Measurements from ENCODE around the gene LCNL1. TPM values are rescaled to one million over a fixed set of nuclear protein-coding genes. Genes with fewer than 3 reads are reported as not detected.

Gene LCNL1
- total RNA-seq, 1 donor from 2014 or later: 11.7 TPM

GRCh38 chr9:137034709-137035506, 52.1 kb downstream of the LCNL1 start:
- Histone ChIP-seq H3K36me3 (peaks cover 18% of the 10 kb centered on the region), H3K9me3 (replicated peaks) (no peaks in the 10 kb centered on the region), H3K27me3 (ENCODE audit: low read depth) (no peaks in the 10 kb centered on the region), H3K4me3 (peak overlapping the region; percentile 25), H3K27ac (replicated peaks) (peak overlapping the region; percentile 36), H3K4me1 (peaks cover 16% of the 10 kb centered on the region)
- peak; percentile 77 for DNase-seq
- peak; percentile 93 for TF ChIP-seq CTCF (IDR thresholded peaks at IDR 0.05; ENCODE audit: borderline replicate concordance)
- intact Hi-C loops (cut with micrococcal nuclease): loop anchor here (5.0 kb wide), 1 partner anchor 248 kb away; no protein-coding TSS in a partner anchor

Other genes starting within 250 kb of the LCNL1 start
- 9.6 TPM for gene LCN10, start 240.1 kb upstream of the LCNL1 start, total RNA-seq
- gene LCN6, start 234.5 kb upstream of the LCNL1 start, total RNA-seq: 14.6 TPM
- gene LCN8, start 224.8 kb upstream of the LCNL1 start, total RNA-seq: not detected
- 0.41 TPM for gene LCN15, start 218.5 kb upstream of the LCNL1 start, total RNA-seq
- gene TMEM141, start 191.6 kb upstream of the LCNL1 start, total RNA-seq: 71.4 TPM
- 2.1 TPM for gene CCDC183, start 186.7 kb upstream of the LCNL1 start, total RNA-seq
- gene RABL6, start 175.0 kb upstream of the LCNL1 start, total RNA-seq: 64.1 TPM
- gene AJM1, start 140.5 kb upstream of the LCNL1 start, total RNA-seq: 7.7 TPM
- 349 TPM for gene PHPT1, start 133.6 kb upstream of the LCNL1 start, total RNA-seq
- 13.4 TPM for gene MAMDC4, start 130.6 kb upstream of the LCNL1 start, total RNA-seq
- 318 TPM for gene EDF1, start 116.7 kb upstream of the LCNL1 start, total RNA-seq
- gene TRAF2, start 96.5 kb upstream of the LCNL1 start, total RNA-seq: 10.0 TPM
- 157 TPM for gene FBXW5, start 38.3 kb upstream of the LCNL1 start, total RNA-seq
- 3.6 TPM for gene C8G, start 37.8 kb upstream of the LCNL1 start, total RNA-seq
- 7.8 TPM for gene LCN12, start 30.7 kb upstream of the LCNL1 start, total RNA-seq
- gene PTGDS, start 5.5 kb upstream of the LCNL1 start, total RNA-seq: 3,579 TPM
- 19.8 TPM for gene PAXX, start 9.4 kb downstream of the LCNL1 start, total RNA-seq
- 1.6 TPM for gene CLIC3, start 13.6 kb downstream of the LCNL1 start, total RNA-seq
- 29.9 TPM for gene ABCA2, start 45.2 kb downstream of the LCNL1 start, total RNA-seq
- gene FUT7, start 49.1 kb downstream of the LCNL1 start, total RNA-seq: not detected
- 63.9 TPM for gene NPDC1, start 63.2 kb downstream of the LCNL1 start, total RNA-seq
- gene ENTPD2, start 71.1 kb downstream of the LCNL1 start, total RNA-seq: 1.5 TPM
- gene SAPCD2, start 87.6 kb downstream of the LCNL1 start, total RNA-seq: 0.25 TPM
- gene UAP1L1, start 94.5 kb downstream of the LCNL1 start, total RNA-seq: 11.5 TPM
- 20.6 TPM for gene MAN1B1, start 104.0 kb downstream of the LCNL1 start, total RNA-seq
- 130 TPM for gene DPP7, start 131.7 kb downstream of the LCNL1 start, total RNA-seq
- not detected for gene GRIN1, start 156.2 kb downstream of the LCNL1 start, total RNA-seq
- gene LRRC26, start 187.1 kb downstream of the LCNL1 start, total RNA-seq: not detected
- not detected for gene TMEM210, start 189.1 kb downstream of the LCNL1 start, total RNA-seq
- 34.7 TPM for gene ANAPC2, start 205.6 kb downstream of the LCNL1 start, total RNA-seq
- gene SSNA1, start 205.7 kb downstream of the LCNL1 start, total RNA-seq: 72.3 TPM
- 18.0 TPM for gene TPRN, start 217.7 kb downstream of the LCNL1 start, total RNA-seq
- gene TMEM203, start 222.7 kb downstream of the LCNL1 start, total RNA-seq: 47.6 TPM
- 6.5 TPM for gene NDOR1, start 222.7 kb downstream of the LCNL1 start, total RNA-seq
- gene RNF208, start 239.2 kb downstream of the LCNL1 start, total RNA-seq: 31.5 TPM
- 0.27 TPM for gene CYSRT1, start 242.2 kb downstream of the LCNL1 start, total RNA-seq
- not detected for gene RNF224, start 244.5 kb downstream of the LCNL1 start, total RNA-seq
- gene SLC34A3, start 247.9 kb downstream of the LCNL1 start, total RNA-seq: not detected

Data from left ventricle myocardium inferior (tissue), 1 donor.